SK-N-SH (cell line): ENCODE data around the gene LYRM4. TPM values are rescaled to one million over a fixed set of nuclear protein-coding genes. Genes with fewer than 3 reads are reported as not detected.

Experiments
- CTCF ChIA-PET: fragments of 300-600, 350-600 bp; formaldehyde crosslinking; extraction: SDS; loops from one replicate; lab custom pipeline; 2021; lab: Yijun Ruan, JAX
- POLR2A ChIA-PET: fragments of 350-600 bp; sonication (Branson Sonifier 250); formaldehyde crosslinking; extraction: SDS; loops from one replicate; lab custom pipeline; 2020; ENCODE audit warnings: antibody characterized with exemption, inconsistent platforms; lab: Yijun Ruan, JAX
- DNase-seq: peaks from one replicate; pipeline ENCODE4 v3.0.0; 2012
- H2AFZ ChIP-seq: fragments of 200-600 bp; sonication (generic); 2 replicates; pipeline ENCODE4 v1.8.1; 2016; ENCODE audit warnings: antibody characterized with exemption, mild to moderate bottlenecking, low read depth
- H3F3A ChIP-seq: fragments of 200-600 bp; sonication (generic); replicated peaks from 2 replicates; pipeline ENCODE3; 2016; ENCODE audit warnings: antibody characterized with exemption, mild to moderate bottlenecking; ENCODE audit not compliant: insufficient read depth
- H3K27ac ChIP-seq, 2 experiments: fragments of 200-500 bp in 1 of 2; fragments of 200-600 bp in 1 of 2; sonication (Bioruptor generic) in 1 of 2; sonication (generic), shearing (Covaris generic) in 1 of 2; 2 replicates each; pipeline versions ENCODE4 v1.5.1 to v1.6.1; 2014 to 2016; ENCODE audit warnings: low read depth in 2 of 2, inconsistent platforms in 1 of 2, low read length in 1 of 2, mild to moderate bottlenecking in 1 of 2, mixed read lengths in 1 of 2
- H3K27me3 ChIP-seq: fragments of 200-600 bp; sonication (generic), shearing (Covaris generic); 2 replicates; pipeline ENCODE4 v1.6.1; 2016; ENCODE audit warnings: mixed run types; ENCODE audit not compliant: insufficient read depth
- H3K36me3 ChIP-seq, 2 experiments: fragments of 200-500 bp in 1 of 2; fragments of 200-600 bp in 1 of 2; sonication (Bioruptor generic) in 1 of 2; sonication (generic) in 1 of 2; replicated peaks in 1 of 2; 2 replicates each; pipeline versions ENCODE3 to v1.5.1; 2014 to 2016; ENCODE audit warnings: low read length in 1 of 2, mild to moderate bottlenecking in 1 of 2; ENCODE audit not compliant: insufficient read depth in 2 of 2, control insufficient read depth in 1 of 2
- H3K4me1 ChIP-seq, 2 experiments: fragments of 200-500 bp in 1 of 2; fragments of 200-600 bp in 1 of 2; sonication (Bioruptor generic) in 1 of 2; sonication (generic), shearing (Covaris generic) in 1 of 2; 2 replicates each; pipeline versions ENCODE4 v1.5.1 to v1.6.1; 2014 to 2016; ENCODE audit warnings: low read depth in 1 of 2, low read length in 1 of 2, mixed run types in 1 of 2; ENCODE audit not compliant: insufficient read depth in 2 of 2, control insufficient read depth in 1 of 2
- H3K4me2 ChIP-seq: fragments of 200-600 bp; sonication (generic), shearing (Covaris generic); 2 replicates; pipeline ENCODE4 v1.6.1; 2017; ENCODE audit warnings: mixed run types
- H3K4me3 ChIP-seq, 2 experiments: fragments of 200-500 bp in 1 of 2; fragments of 200-600 bp in 1 of 2; sonication (Bioruptor generic) in 1 of 2; sonication (generic), shearing (Covaris generic) in 1 of 2; 2 replicates each; pipeline versions ENCODE4 v1.5.1 to v1.8.1; 2014 to 2016; ENCODE audit warnings: low read depth in 2 of 2, inconsistent platforms in 1 of 2, low read length in 1 of 2, mild to moderate bottlenecking in 1 of 2, mixed read lengths in 1 of 2, moderate library complexity in 1 of 2
- H3K79me2 ChIP-seq: fragments of 200-600 bp; sonication (generic); 2 replicates; pipeline ENCODE4 v1.8.1; 2017; ENCODE audit warnings: mild to moderate bottlenecking; ENCODE audit not compliant: insufficient read depth
- H3K9ac ChIP-seq: fragments of 200-600 bp; sonication (generic); 2 replicates; pipeline ENCODE4 v1.6.1; 2017; ENCODE audit warnings: mixed run types
- H3K9me2 ChIP-seq: fragments of 200-600 bp; sonication (generic); 2 replicates; pipeline ENCODE4 v1.6.1; 2017; ENCODE audit warnings: mixed run types
- H3K9me3 ChIP-seq: fragments of 200-600 bp; sonication (generic); 2 replicates; pipeline ENCODE4 v1.6.1; 2017; ENCODE audit warnings: mixed run types, mild to moderate bottlenecking, moderate library complexity
- H4K20me1 ChIP-seq: fragments of 200-600 bp; sonication (generic); 2 replicates; pipeline ENCODE4 v1.6.1; 2017; ENCODE audit warnings: mild to moderate bottlenecking, mixed run types; ENCODE audit not compliant: insufficient read depth
- EP300 ChIP-seq, 2 experiments: IDR thresholded peaks; 2 replicates each; pipeline versions ENCODE4 v1.4.0 to v1.6.1; 2012; ENCODE audit warnings: borderline replicate concordance in 1 of 2, low read depth in 1 of 2, low read length in 1 of 2
- FOXJ3 ChIP-seq: sonication (generic); formaldehyde crosslinking; IDR thresholded peaks from 2 replicates; pipeline ENCODE4 v1.5.1; 2020; ENCODE audit warnings: mild to moderate bottlenecking, missing genetic modification reagents
- FOXM1 ChIP-seq: IDR thresholded peaks from 2 replicates; pipeline ENCODE4 v1.4.0; 2012; ENCODE audit warnings: low read depth, mild to moderate bottlenecking
- GATA2 ChIP-seq: sonication (generic); formaldehyde crosslinking; IDR thresholded peaks from 2 replicates; pipeline ENCODE4 v1.5.0; 2020; ENCODE audit warnings: mild to moderate bottlenecking, missing genetic modification reagents
- IRF3 ChIP-seq: fragments of 150-350 bp; IDR thresholded peaks from 2 replicates; pipeline ENCODE4 v1.6.1; 2016; ENCODE audit warnings: mild to moderate bottlenecking, low read depth, low read length
- JUND ChIP-seq: IDR thresholded peaks from 2 replicates; pipeline ENCODE4 v1.4.0; 2012
- MXI1 ChIP-seq: IDR thresholded peaks from 2 replicates; pipeline ENCODE4 v1.6.1; 2012; ENCODE audit warnings: mild to moderate bottlenecking, low read depth, low read length, improper control_type of control experiment
- NFIC ChIP-seq: IDR thresholded peaks from 2 replicates; pipeline ENCODE4 v1.4.0; 2012; ENCODE audit warnings: borderline replicate concordance
- NRF1 ChIP-seq: IDR thresholded peaks from 2 replicates; pipeline ENCODE4 v1.6.1; 2012; ENCODE audit warnings: low read depth, mild to moderate bottlenecking, low read length
- PBX3 ChIP-seq: IDR thresholded peaks from 2 replicates; pipeline ENCODE4; 2012
- POLR2AphosphoS5 ChIP-seq: IDR thresholded peaks from 2 replicates; pipeline ENCODE4 v1.6.1; 2012; ENCODE audit warnings: low read depth, low read length
- RAD21 ChIP-seq: IDR thresholded peaks from 2 replicates; pipeline ENCODE4 v1.6.1; 2012; ENCODE audit warnings: mild to moderate bottlenecking, low read length
- RCOR1 ChIP-seq: fragments of 150-350 bp; IDR thresholded peaks from 2 replicates; pipeline ENCODE4 v1.6.1; 2017; ENCODE audit warnings: antibody characterized with exemption, low read length
- RFX5 ChIP-seq: IDR thresholded peaks from 2 replicates; pipeline ENCODE4 v1.6.1; 2012; ENCODE audit warnings: mild to moderate bottlenecking, improper control_type of control experiment, low read length
- SIN3A ChIP-seq: IDR thresholded peaks from 2 replicates; pipeline ENCODE4 v1.6.1; 2012; ENCODE audit warnings: low read depth, mild to moderate bottlenecking, low read length, moderate library complexity, borderline replicate concordance
- SMC3 ChIP-seq: IDR thresholded peaks from 2 replicates; pipeline ENCODE4 v1.6.1; 2012; ENCODE audit warnings: low read depth, low read length, improper control_type of control experiment
- TAF1 ChIP-seq: IDR thresholded peaks from 2 replicates; pipeline ENCODE4 v1.6.1; 2012; ENCODE audit warnings: low read depth, mild to moderate bottlenecking, low read length, moderate library complexity, borderline replicate concordance
- TEAD4 ChIP-seq: IDR thresholded peaks from 2 replicates; pipeline ENCODE4 v1.4.0; 2012; ENCODE audit warnings: mild to moderate bottlenecking, borderline replicate concordance; ENCODE audit not compliant: insufficient read depth
- USF2 ChIP-seq: fragments of 150-350 bp; IDR thresholded peaks from 2 replicates; pipeline ENCODE4 v1.6.1; 2017; ENCODE audit warnings: antibody characterized with exemption, low read length, low read depth, borderline replicate concordance
- YY1 ChIP-seq: IDR thresholded peaks from 2 replicates; pipeline ENCODE4 v1.4.0; 2012; ENCODE audit warnings: low read depth, mild to moderate bottlenecking
- WGBS: methylation state at CpG from one replicate; pipeline ENCODE4 v1.1.6; 2017; ENCODE audit warnings: low lambda C conversion rate; 5-methylcytosine and 5-hydroxymethylcytosine counted together
- polyA plus RNA-seq, 3 experiments: library from polyadenylated mRNA; depleted of rRNA; stranded (reverse); fragments of >200 nt; gene quantifications; 2 replicates each; pipeline ENCODE4 v1.2.3, GENCODE V29; 2012

The LYRM4 gene
- polyA plus RNA-seq, 1 of the 3 experiments (the other 2 are of a cell fraction) = 37.2 TPM

- Histone ChIP-seq H3K27me3 (no peaks in the 10 kb centered on the region), H3K36me3 (peaks cover 1 to 5% of the 10 kb centered on the region in 2 experiments), H2AFZ (no peak overlapping the region), H3K27ac (no peak overlapping the region), H3K9me2 (no peaks in the 10 kb centered on the region), H3K4me3 (no peak overlapping the region), H4K20me1 (no peaks in the 10 kb centered on the region), H3K9ac (no peak overlapping the region), H3K4me2 (no peak overlapping the region), H3F3A (no peaks in the 10 kb centered on the region), H3K79me2 (no peaks in the 10 kb centered on the region), H3K9me3 (no peaks in the 10 kb centered on the region), H3K4me1 (peaks cover 16 to 21% of the 10 kb centered on the region in 2 experiments; a peak in 3 of 4 replicates)
- no peak for TF ChIP-seq USF2
- no peak for TF ChIP-seq GATA2 (CRISPR knock-in tag)
- TF ChIP-seq RAD21 = no peak
- no peak for TF ChIP-seq POLR2AphosphoS5
- TF ChIP-seq RCOR1 = no peak
- no peak for TF ChIP-seq IRF3
- TF ChIP-seq FOXJ3 (CRISPR knock-in tag) = no peak
- no peak for TF ChIP-seq SIN3A
- no peak for TF ChIP-seq TAF1
- no peak for TF ChIP-seq EP300 (IDR thresholded peaks at IDR 0.05; ENCODE audit: borderline replicate concordance in 1 of 2, low read depth in 1 of 2, low read length in 1 of 2)
- no peak for TF ChIP-seq JUND
- TF ChIP-seq SMC3 = no peak
- TF ChIP-seq PBX3 = no peak
- TF ChIP-seq FOXM1 = no peak
- no peak for TF ChIP-seq TEAD4
- TF ChIP-seq RFX5 = no peak
- no peak for TF ChIP-seq YY1
- TF ChIP-seq MXI1 = no peak
- no peak for TF ChIP-seq NFIC
- no peak for TF ChIP-seq NRF1
- no peak for DNase-seq
- ChIA-PET CTCF (interaction anchor here (0.6 to 0.8 kb wide), 2 partner anchors 21 to 79 kb away, joined by 3 read pairs; no protein-coding TSS in a partner anchor), POLR2A (no interaction called here)
- 100% methylated on average over 2 of the region's 2 CpGs for WGBS
Observed at GRCh38 chr6:5208057-5208456, 52.7 kb downstream of the LYRM4 start.
